ENCODE results near the gene WDR5. TPM values are rescaled to one million over a fixed set of nuclear protein-coding genes. Genes with fewer than 3 reads are reported as not detected.

The WDR5 gene
- total and polyA plus RNA-seq, 2 of the 13 experiments (the other 11 are each of a cell fraction or from before 2014, with no cell fraction given), result 34.3 TPM

DNA sequence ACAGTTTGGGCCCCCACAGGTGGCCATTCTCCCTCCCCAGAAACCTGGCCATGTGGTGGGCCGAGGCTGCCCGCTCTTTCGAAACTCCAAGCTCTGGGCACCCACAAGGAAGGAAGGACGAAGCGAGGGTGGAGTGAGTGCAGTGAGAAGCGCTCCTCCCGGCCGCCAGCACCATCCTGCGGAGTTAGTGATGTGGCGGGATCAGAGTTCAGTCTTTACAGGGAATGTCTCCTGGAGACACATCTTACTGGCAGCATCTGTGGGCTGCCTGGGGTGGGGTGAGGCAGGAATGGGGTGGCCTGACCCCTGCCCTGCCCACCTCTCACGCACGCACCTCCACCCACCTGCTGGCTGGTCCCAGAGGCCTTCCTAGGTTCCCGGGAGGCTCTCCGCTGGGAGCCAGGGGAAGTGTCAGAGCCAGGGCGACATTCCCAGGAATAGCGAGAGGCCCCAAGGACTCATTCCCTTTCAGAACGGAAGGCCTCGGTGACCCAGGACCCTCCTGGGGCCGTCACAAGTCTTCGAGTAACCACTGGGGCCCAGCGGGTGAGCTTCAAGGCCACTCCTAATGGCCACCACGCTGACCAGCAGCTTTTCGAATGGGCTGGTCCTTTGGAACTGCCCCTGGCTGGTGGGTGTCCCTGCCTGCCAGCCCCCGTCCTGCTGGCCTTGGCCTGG is 34.0 kb downstream of the WDR5 start (continued):
- TF ChIP-seq, protein P1, sequence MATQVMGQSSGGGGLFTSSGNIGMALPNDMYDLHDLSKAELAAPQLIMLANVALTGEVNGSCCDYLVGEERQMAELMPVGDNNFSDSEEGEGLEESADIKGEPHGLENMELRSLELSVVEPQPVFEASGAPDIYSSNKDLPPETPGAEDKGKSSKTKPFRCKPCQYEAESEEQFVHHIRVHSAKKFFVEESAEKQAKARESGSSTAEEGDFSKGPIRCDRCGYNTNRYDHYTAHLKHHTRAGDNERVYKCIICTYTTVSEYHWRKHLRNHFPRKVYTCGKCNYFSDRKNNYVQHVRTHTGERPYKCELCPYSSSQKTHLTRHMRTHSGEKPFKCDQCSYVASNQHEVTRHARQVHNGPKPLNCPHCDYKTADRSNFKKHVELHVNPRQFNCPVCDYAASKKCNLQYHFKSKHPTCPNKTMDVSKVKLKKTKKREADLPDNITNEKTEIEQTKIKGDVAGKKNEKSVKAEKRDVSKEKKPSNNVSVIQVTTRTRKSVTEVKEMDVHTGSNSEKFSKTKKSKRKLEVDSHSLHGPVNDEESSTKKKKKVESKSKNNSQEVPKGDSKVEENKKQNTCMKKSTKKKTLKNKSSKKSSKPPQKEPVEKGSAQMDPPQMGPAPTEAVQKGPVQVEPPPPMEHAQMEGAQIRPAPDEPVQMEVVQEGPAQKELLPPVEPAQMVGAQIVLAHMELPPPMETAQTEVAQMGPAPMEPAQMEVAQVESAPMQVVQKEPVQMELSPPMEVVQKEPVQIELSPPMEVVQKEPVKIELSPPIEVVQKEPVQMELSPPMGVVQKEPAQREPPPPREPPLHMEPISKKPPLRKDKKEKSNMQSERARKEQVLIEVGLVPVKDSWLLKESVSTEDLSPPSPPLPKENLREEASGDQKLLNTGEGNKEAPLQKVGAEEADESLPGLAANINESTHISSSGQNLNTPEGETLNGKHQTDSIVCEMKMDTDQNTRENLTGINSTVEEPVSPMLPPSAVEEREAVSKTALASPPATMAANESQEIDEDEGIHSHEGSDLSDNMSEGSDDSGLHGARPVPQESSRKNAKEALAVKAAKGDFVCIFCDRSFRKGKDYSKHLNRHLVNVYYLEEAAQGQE (IDR thresholded peaks at IDR 0.05; ENCODE audit: borderline replicate concordance in 1 of 2, low read depth in 1 of 2, low read length in 2 of 2), result no peak
- TF ChIP-seq POLR2G (IDR thresholded peaks at IDR 0.05; ENCODE audit: low read depth, low read length) (no peak), SCMH1 (CRISPR knock-in tag; IDR thresholded peaks at IDR 0.05; ENCODE audit: borderline replicate concordance) (no peak), ELF3 (CRISPR knock-in tag; IDR thresholded peaks at IDR 0.05) (peak; percentile 19; the same call in 1 of the 2 replicates), ADNP (CRISPR knock-in tag; IDR thresholded peaks at IDR 0.05) (no peak), ZNF33B (CRISPR knock-in tag; IDR thresholded peaks at IDR 0.05) (no peak), ZSCAN29 (CRISPR knock-in tag; conservative IDR thresholded peaks at IDR 0.05) (no peak; the same call in 1 of the 2 replicates), GATAD1 (CRISPR knock-in tag; IDR thresholded peaks at IDR 0.05) (no peak), ZNF605 (CRISPR knock-in tag; IDR thresholded peaks at IDR 0.05) (no peak; the same call in 1 of the 2 replicates)
- TF ChIP-seq, protein P2, sequence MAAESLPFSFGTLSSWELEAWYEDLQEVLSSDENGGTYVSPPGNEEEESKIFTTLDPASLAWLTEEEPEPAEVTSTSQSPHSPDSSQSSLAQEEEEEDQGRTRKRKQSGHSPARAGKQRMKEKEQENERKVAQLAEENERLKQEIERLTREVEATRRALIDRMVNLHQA (CRISPR knock-in tag; IDR thresholded peaks at IDR 0.05), result no peak
- TF ChIP-seq, protein P3, sequence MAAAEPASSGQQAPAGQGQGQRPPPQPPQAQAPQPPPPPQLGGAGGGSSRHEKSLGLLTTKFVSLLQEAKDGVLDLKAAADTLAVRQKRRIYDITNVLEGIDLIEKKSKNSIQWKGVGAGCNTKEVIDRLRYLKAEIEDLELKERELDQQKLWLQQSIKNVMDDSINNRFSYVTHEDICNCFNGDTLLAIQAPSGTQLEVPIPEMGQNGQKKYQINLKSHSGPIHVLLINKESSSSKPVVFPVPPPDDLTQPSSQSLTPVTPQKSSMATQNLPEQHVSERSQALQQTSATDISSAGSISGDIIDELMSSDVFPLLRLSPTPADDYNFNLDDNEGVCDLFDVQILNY (CRISPR knock-in tag; conservative IDR thresholded peaks at IDR 0.05), result no peak
- TF ChIP-seq, protein P4, sequence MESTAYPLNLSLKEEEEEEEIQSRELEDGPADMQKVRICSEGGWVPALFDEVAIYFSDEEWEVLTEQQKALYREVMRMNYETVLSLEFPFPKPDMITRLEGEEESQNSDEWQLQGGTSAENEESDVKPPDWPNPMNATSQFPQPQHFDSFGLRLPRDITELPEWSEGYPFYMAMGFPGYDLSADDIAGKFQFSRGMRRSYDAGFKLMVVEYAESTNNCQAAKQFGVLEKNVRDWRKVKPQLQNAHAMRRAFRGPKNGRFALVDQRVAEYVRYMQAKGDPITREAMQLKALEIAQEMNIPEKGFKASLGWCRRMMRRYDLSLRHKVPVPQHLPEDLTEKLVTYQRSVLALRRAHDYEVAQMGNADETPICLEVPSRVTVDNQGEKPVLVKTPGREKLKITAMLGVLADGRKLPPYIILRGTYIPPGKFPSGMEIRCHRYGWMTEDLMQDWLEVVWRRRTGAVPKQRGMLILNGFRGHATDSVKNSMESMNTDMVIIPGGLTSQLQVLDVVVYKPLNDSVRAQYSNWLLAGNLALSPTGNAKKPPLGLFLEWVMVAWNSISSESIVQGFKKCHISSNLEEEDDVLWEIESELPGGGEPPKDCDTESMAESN (CRISPR knock-in tag; conservative IDR thresholded peaks at IDR 0.05), result no peak
- TF ChIP-seq, protein P5, sequence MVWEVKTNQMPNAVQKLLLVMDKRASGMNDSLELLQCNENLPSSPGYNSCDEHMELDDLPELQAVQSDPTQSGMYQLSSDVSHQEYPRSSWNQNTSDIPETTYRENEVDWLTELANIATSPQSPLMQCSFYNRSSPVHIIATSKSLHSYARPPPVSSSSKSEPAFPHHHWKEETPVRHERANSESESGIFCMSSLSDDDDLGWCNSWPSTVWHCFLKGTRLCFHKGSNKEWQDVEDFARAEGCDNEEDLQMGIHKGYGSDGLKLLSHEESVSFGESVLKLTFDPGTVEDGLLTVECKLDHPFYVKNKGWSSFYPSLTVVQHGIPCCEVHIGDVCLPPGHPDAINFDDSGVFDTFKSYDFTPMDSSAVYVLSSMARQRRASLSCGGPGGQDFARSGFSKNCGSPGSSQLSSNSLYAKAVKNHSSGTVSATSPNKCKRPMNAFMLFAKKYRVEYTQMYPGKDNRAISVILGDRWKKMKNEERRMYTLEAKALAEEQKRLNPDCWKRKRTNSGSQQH (CRISPR knock-in tag; IDR thresholded peaks at IDR 0.05; ENCODE audit: low read depth), result no peak
- TF ChIP-seq, protein P6, sequence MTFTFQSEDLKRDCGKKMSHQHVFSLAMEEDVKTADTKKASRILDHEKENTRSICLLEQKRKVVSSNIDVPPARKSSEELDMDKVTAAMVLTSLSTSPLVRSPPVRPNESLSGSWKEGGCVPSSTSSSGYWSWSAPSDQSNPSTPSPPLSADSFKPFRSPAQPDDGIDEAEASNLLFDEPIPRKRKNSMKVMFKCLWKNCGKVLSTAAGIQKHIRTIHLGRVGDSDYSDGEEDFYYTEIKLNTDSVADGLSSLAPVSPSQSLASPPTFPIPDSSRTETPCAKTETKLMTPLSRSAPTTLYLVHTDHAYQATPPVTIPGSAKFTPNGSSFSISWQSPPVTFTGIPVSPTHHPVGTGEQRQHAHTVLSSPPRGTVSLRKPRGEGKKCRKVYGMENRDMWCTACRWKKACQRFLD (CRISPR knock-in tag; IDR thresholded peaks at IDR 0.05; ENCODE audit: borderline replicate concordance), result no peak
- TF ChIP-seq, protein P7, sequence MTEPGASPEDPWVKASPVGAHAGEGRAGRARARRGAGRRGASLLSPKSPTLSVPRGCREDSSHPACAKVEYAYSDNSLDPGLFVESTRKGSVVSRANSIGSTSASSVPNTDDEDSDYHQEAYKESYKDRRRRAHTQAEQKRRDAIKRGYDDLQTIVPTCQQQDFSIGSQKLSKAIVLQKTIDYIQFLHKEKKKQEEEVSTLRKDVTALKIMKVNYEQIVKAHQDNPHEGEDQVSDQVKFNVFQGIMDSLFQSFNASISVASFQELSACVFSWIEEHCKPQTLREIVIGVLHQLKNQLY (CRISPR knock-in tag; IDR thresholded peaks at IDR 0.05), result no peak
- TF ChIP-seq, protein P8, sequence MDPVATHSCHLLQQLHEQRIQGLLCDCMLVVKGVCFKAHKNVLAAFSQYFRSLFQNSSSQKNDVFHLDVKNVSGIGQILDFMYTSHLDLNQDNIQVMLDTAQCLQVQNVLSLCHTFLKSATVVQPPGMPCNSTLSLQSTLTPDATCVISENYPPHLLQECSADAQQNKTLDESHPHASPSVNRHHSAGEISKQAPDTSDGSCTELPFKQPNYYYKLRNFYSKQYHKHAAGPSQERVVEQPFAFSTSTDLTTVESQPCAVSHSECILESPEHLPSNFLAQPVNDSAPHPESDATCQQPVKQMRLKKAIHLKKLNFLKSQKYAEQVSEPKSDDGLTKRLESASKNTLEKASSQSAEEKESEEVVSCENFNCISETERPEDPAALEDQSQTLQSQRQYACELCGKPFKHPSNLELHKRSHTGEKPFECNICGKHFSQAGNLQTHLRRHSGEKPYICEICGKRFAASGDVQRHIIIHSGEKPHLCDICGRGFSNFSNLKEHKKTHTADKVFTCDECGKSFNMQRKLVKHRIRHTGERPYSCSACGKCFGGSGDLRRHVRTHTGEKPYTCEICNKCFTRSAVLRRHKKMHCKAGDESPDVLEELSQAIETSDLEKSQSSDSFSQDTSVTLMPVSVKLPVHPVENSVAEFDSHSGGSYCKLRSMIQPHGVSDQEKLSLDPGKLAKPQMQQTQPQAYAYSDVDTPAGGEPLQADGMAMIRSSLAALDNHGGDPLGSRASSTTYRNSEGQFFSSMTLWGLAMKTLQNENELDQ (CRISPR knock-in tag; IDR thresholded peaks at IDR 0.05; ENCODE audit: borderline replicate concordance), result no peak
